ENCODE results near the gene TMC8.
"Not testable (repeated sequence)": the region's sequence is repeated elsewhere in the genome, so short reads cannot be mapped to it uniquely, and the experiment has no call there.

TMC8 gene

GRCh38 chr17:78138204-78139060, 7.9 kb downstream of the TMC8 start:
- no peak for DNase-seq

- DNase-seq = not testable (repeated sequence)
Observed at GRCh38 chr17:78139861-78140168, 9.2 kb downstream of the TMC8 start.

- peak; percentile 92 for DNase-seq
Observed at GRCh38 chr17:78140169-78141051, 9.8 kb downstream of the TMC8 start.

GRCh38 chr17:78141437-78142118, 11.0 kb downstream of the TMC8 start:
- no peak for DNase-seq

- no peak for DNase-seq
Observed at GRCh38 chr17:78142119-78142861, 11.7 kb downstream of the TMC8 start.

- DNase-seq = no peak
Observed at GRCh38 chr17:78143214-78144146, 12.9 kb downstream of the TMC8 start.

- DNase-seq = no peak
Observed at GRCh38 chr17:78144147-78144719, 13.7 kb downstream of the TMC8 start.

GRCh38 chr17:78144736-78145641, 14.4 kb downstream of the TMC8 start:
- no peak for DNase-seq

GRCh38 chr17:78146471-78146869, 15.9 kb downstream of the TMC8 start:
- DNase-seq = no peak

- DNase-seq = no peak
Observed at GRCh38 chr17:78146881-78147280, 16.3 kb downstream of the TMC8 start.

GRCh38 chr17:78147315-78147998, 16.9 kb downstream of the TMC8 start:
- DNase-seq = no peak

GRCh38 chr17:78148286-78149016, 17.9 kb downstream of the TMC8 start:
- no peak for DNase-seq

GRCh38 chr17:78151514-78152008, 21.0 kb downstream of the TMC8 start:
- DNase-seq = no peak

- no peak for DNase-seq
Observed at GRCh38 chr17:78154903-78155811, 24.6 kb downstream of the TMC8 start.

GRCh38 chr17:78159575-78160158, 29.1 kb downstream of the TMC8 start:
- DNase-seq = no peak

GRCh38 chr17:78163881-78164747, 33.5 kb downstream of the TMC8 start:
- no peak for DNase-seq

All from NCI-H2171 treated with DMSO at 0.1 percent for 48 hours (cell line).